ENCODE data around the gene XYLT1. TPM values are rescaled to one million over a fixed set of nuclear protein-coding genes. Genes with fewer than 3 reads are reported as not detected.

The XYLT1 gene
- total and polyA plus RNA-seq, 3 experiments from 2014 or later: 1.4 to 9.1 (median 6.8) TPM

DNA sequence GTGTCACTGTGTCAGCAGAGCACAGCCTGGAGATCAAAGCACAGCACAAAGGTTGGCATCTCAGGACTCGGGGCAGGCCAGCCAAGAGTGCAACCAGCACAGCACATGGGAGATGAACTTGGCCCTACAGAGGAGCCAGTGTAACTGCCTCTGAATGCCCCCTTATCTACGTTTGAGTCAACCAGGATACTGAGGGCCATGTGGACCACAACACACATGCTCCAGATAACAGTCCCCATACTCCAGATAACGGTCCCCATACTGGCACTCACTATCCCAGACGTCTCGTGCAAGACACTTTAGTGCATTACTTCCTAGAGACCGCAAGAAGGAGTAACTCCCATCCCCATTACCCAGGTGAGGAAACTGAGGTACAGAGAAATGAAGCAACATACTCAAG is 88.2 kb downstream of the XYLT1 start:
- no peak overlapping the region for H3K4me3 ChIP-seq (ENCODE audit: low read length)
- CTCF ChIA-PET: interaction anchor here (1.4 to 2.7 kb wide), 2 partner anchors 13 to 42 kb away, joined by 3 to 12 read pairs; no protein-coding TSS in a partner anchor
- POLR2A ChIA-PET: interaction anchor here (1.4 kb wide), 1 partner anchor 13 kb away, joined by 9 read pairs; no protein-coding TSS in a partner anchor
- H3K36me3 ChIP-seq (ENCODE audit: insufficient read depth, low read length): no peaks in the 10 kb centered on the region
- H3K27me3 Mint-ChIP-seq: peaks cover 0 to 1% of the 10 kb centered on the region in 2 donors
- no peaks in the 10 kb centered on the region for H3K27me3 ChIP-seq (ENCODE audit: insufficient read depth, low read length, poor library complexity, severe bottlenecking)
- H3K9me3 Mint-ChIP-seq: no peaks in the 10 kb centered on the region
- H3K36me3 Mint-ChIP-seq: no peaks in the 10 kb centered on the region
- H3K4me1 ChIP-seq (ENCODE audit: insufficient read depth, low read length): peaks cover 31% of the 10 kb centered on the region
- H3K27ac ChIP-seq (ENCODE audit: low read depth, low read length): no peak overlapping the region
- no peaks in the 10 kb centered on the region for H3K9me3 ChIP-seq (ENCODE audit: low read length)
- H3K4me1 Mint-ChIP-seq: peaks cover 42 to 86% (median 63%) of the 10 kb centered on the region in 3 donors
- DNase-seq: no peak
- H3K27ac Mint-ChIP-seq: peak overlapping the region in 7 of 8 donors; percentile 5 to 90 (median 79)
- H3K4me3 Mint-ChIP-seq: peak overlapping the region; percentile 4 to 86 (median 74)

DNA sequence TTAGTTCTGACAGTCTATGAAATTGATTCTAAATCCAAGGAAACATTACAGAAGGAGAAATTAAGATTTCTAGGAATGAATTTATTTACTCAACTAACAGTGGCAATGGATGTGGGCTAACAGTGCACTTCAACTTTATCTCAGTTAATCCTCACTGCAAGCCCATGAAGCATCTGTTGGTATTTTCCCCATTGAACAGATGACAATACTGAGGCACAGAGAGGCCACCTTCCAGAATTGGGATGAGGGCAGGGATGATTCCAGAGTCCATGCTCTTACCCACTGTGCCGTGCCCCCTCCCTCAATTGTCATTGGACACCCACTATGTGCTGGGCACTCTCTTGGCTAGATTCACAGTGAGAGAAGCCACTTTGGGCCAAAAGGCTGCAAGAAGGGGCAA is 89.0 kb downstream of the XYLT1 start:
- Histone ChIP-seq H3K9me3 (ENCODE audit: low read length) (no peaks in the 10 kb centered on the region), H3K4me1 (ENCODE audit: insufficient read depth, low read length) (peaks cover 31% of the 10 kb centered on the region), H3K4me3 (ENCODE audit: low read length) (no peak overlapping the region), H3K27me3 (ENCODE audit: insufficient read depth, low read length, poor library complexity, severe bottlenecking) (no peaks in the 10 kb centered on the region), H3K27ac (ENCODE audit: low read depth, low read length) (no peak overlapping the region), H3K36me3 (ENCODE audit: insufficient read depth, low read length) (no peaks in the 10 kb centered on the region)
- ChIA-PET CTCF (interaction anchor here (1.2 kb wide), 1 partner anchor 12 kb away, joined by 6 read pairs; no protein-coding TSS in a partner anchor), POLR2A (interaction anchor here (2.1 kb wide), 1 partner anchor 12 kb away, joined by 13 read pairs; no protein-coding TSS in a partner anchor)
- Mint-ChIP-seq H3K4me1 (peaks cover 42 to 86% (median 63%) of the 10 kb centered on the region in 3 donors), H3K27ac (peak overlapping the region in 1 of 8 donors; percentile 50), H3K27me3 (peaks cover 0 to 1% of the 10 kb centered on the region in 2 donors), H3K9me3 (no peaks in the 10 kb centered on the region), H3K36me3 (no peaks in the 10 kb centered on the region), H3K4me3 (no peak overlapping the region)
- no peak for DNase-seq

DNA sequence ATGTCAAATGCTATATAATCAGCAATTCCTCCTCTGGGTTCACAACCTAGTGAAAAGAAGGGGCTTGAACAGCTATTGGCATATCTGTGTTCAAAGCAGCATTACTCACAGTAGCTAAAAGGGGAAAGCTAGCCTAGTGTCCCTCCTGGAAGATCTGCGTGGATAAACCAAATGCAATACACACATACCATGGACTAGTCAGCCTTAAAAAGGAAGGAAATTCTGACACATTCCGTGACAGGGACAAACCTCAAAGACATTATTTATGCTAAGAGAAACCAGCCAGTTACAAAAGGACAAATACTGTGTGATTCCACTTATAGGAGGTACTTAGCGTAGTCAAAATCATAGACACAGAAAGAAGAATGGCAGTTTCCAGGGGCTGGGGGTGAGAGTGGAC is 90.1 kb downstream of the XYLT1 start:
- no peaks in the 10 kb centered on the region for H3K9me3 Mint-ChIP-seq
- ChIA-PET CTCF (interaction anchor here (1.2 kb wide), 1 partner anchor 11 kb away, joined by 6 read pairs; no protein-coding TSS in a partner anchor), POLR2A (interaction anchor here (0.9 to 2.1 kb wide), 2 partner anchors 11 to 21 kb away, joined by 5 to 13 read pairs; no protein-coding TSS in a partner anchor)
- H3K4me3 Mint-ChIP-seq: no peak overlapping the region
- peaks cover 0 to 1% of the 10 kb centered on the region in 2 donors for H3K27me3 Mint-ChIP-seq
- H3K9me3 ChIP-seq (ENCODE audit: low read length): no peaks in the 10 kb centered on the region
- DNase-seq: no peak
- H3K4me1 Mint-ChIP-seq: peaks cover 39 to 81% (median 51%) of the 10 kb centered on the region in 3 donors
- H3K36me3 Mint-ChIP-seq: no peaks in the 10 kb centered on the region
- no peaks in the 10 kb centered on the region for H3K36me3 ChIP-seq (ENCODE audit: insufficient read depth, low read length)
- peak overlapping the region in 3 of 8 donors; percentile 35 to 72 (median 54) for H3K27ac Mint-ChIP-seq
- H3K27ac ChIP-seq (ENCODE audit: low read depth, low read length): no peak overlapping the region
- H3K4me3 ChIP-seq (ENCODE audit: low read length): no peak overlapping the region
- H3K27me3 ChIP-seq (ENCODE audit: insufficient read depth, low read length, poor library complexity, severe bottlenecking): no peaks in the 10 kb centered on the region
- peaks cover 35% of the 10 kb centered on the region for H3K4me1 ChIP-seq (ENCODE audit: insufficient read depth, low read length)

DNA sequence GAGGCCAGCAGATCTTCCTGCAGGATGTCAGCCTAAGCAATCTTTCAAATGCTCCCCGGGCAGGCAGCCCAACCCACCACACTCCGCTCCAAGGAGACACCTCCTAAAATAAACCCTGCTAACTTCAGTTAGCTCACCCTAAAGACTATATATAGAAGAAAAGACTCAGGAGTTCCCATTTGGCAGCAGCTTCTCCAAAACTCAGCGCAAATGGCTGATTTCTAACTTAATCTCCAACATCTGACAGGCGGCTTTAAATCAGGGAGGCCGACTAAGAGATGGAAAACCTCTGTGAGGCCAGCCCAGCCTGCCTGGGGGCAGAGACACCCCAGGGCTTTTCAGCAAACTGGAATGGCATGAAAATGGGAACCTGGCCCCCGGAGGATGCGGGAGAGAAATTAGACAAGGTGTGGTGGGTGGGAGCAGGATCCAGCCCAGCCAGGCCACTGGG is 91.6 kb downstream of the XYLT1 start:
- Mint-ChIP-seq H3K4me1 (peaks cover 45 to 81% (median 56%) of the 10 kb centered on the region in 3 donors), H3K36me3 (no peaks in the 10 kb centered on the region), H3K9me3 (no peaks in the 10 kb centered on the region), H3K27me3 (peaks cover 0 to 1% of the 10 kb centered on the region in 2 donors), H3K4me3 (no peak overlapping the region), H3K27ac (peak overlapping the region in 1 of 8 donors; percentile 75)
- no peak for DNase-seq
- Histone ChIP-seq H3K4me1 (ENCODE audit: insufficient read depth, low read length) (peaks cover 34% of the 10 kb centered on the region), H3K9me3 (ENCODE audit: low read length) (no peaks in the 10 kb centered on the region), H3K4me3 (ENCODE audit: low read length) (no peak overlapping the region), H3K36me3 (ENCODE audit: insufficient read depth, low read length) (no peaks in the 10 kb centered on the region), H3K27me3 (ENCODE audit: insufficient read depth, low read length, poor library complexity, severe bottlenecking) (no peaks in the 10 kb centered on the region), H3K27ac (ENCODE audit: low read depth, low read length) (no peak overlapping the region)
- CTCF ChIA-PET: no interaction called here
- POLR2A ChIA-PET: no interaction called here

DNA sequence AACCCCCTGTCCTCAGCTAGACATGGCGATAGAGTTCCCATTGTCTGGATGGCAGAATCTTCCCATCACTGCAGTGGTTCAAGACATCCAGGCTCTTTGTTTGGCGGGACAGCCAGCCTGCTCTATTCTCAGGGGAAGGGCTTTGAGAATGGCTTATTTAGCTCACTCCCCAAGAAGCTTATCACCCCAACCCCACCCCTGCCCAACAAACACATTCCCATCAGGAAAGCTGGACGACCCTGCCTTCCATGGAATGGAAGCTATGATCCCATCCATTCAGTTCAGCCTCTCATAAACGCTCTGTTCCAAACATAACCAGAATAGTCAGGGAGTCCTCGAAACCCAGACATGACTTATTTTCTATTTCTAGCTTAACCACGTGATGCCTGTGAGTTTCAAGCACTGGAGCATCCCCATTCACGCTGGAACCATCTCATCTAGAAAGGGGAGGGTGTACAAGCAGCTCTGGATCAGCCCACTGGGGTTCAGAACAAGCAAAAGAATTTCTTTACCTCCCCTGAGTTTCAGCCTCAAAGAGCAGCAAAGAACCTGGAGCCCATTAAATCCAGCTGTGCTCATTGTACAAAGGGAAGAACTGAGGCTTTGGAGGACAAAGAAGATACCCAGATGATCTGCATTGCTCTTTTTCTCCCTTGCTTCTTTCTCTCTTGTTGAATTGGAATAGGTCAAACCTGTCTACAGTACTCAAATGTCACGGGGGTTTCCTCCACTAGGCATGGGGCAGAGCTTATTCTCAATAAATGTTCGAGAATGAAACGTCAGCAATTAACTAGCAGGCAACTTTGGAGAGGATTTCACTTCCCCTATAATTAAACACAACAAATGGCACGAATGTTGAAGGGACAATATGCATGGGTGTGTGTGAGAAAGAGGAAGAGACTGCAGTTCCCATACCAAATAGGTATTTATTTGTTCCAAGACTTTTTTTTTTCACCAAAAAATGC is 93.1 kb downstream of the XYLT1 start:
- no peak overlapping the region for H3K4me3 ChIP-seq (ENCODE audit: low read length)
- no peaks in the 10 kb centered on the region for H3K27me3 ChIP-seq (ENCODE audit: insufficient read depth, low read length, poor library complexity, severe bottlenecking)
- H3K27me3 Mint-ChIP-seq: peaks cover 0 to 1% of the 10 kb centered on the region in 2 donors
- no peak for DNase-seq
- peak overlapping the region in 4 of 8 donors; percentile 35 to 50 (median 46) for H3K27ac Mint-ChIP-seq
- H3K9me3 ChIP-seq (ENCODE audit: low read length): no peaks in the 10 kb centered on the region
- ChIA-PET POLR2A (no interaction called here), CTCF (interaction anchor here (1.1 to 1.2 kb wide), 2 partner anchors 8 to 13 kb away, joined by 3 read pairs; no protein-coding TSS in a partner anchor)
- peaks cover 0 to 5% (median 0%) of the 10 kb centered on the region in 3 donors for H3K36me3 Mint-ChIP-seq
- no peaks in the 10 kb centered on the region for H3K36me3 ChIP-seq (ENCODE audit: insufficient read depth, low read length)
- H3K4me3 Mint-ChIP-seq: no peak overlapping the region
- no peaks in the 10 kb centered on the region for H3K9me3 Mint-ChIP-seq
- H3K27ac ChIP-seq (ENCODE audit: low read depth, low read length): no peak overlapping the region
- H3K4me1 Mint-ChIP-seq: peaks cover 39 to 77% (median 53%) of the 10 kb centered on the region in 3 donors
- peaks cover 30% of the 10 kb centered on the region for H3K4me1 ChIP-seq (ENCODE audit: insufficient read depth, low read length)

DNA sequence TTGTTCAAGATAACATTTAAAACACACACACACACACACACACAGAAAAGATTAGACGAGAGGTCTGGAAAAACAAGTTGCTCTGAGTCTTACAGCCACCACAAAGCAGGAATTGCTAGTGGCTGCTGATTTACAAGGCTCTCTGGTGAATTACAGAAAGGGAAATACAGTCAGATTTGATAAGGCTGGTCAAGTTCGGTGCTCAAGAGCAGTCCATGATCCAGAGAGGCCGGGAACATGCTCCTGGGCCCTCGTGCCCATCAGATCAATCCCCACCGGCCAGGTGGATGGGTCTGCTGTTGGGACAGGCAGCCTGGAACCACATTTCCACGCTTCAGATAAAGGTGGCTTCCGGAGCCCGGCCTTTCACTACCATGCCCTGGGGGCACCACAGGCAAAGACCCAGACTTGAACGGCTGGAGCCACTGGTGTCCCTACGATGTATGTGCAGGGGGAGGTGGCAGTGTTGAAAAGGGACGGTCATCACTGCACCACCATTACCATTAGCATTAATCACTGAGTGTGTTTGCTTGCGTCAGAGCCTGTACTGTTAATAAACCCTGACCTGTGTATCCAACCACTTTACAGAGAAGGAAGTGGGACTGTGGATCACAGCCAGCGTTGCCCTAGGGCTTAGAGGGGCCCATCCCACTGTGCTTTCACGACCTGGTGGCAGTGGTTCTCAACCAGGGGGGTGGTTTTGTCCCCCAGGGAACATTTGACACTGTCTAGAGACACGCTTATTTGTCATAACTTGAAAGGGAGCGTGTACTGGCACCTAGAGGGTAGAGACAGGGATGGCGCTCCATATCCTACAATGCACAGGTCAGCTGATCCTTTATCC is 95.1 kb downstream of the XYLT1 start:
- Mint-ChIP-seq H3K36me3 (peaks cover 0 to 5% (median 0%) of the 10 kb centered on the region in 3 donors), H3K4me1 (peaks cover 48 to 81% (median 62%) of the 10 kb centered on the region in 3 donors), H3K27me3 (no peaks in the 10 kb centered on the region), H3K4me3 (peak overlapping the region in 1 of 7 donors; percentile 13), H3K9me3 (no peaks in the 10 kb centered on the region), H3K27ac (peak overlapping the region in 2 of 8 donors; percentile 54 to 60)
- H3K36me3 ChIP-seq (ENCODE audit: insufficient read depth, low read length): no peaks in the 10 kb centered on the region
- CTCF ChIA-PET: interaction anchor here (0.7 kb wide), 2 partner anchors 12 to 182 kb away, joined by 3 read pairs; no protein-coding TSS in a partner anchor
- H3K27me3 ChIP-seq (ENCODE audit: insufficient read depth, low read length, poor library complexity, severe bottlenecking): no peaks in the 10 kb centered on the region
- no peak overlapping the region for H3K4me3 ChIP-seq (ENCODE audit: low read length)
- no peak for DNase-seq
- no peak overlapping the region for H3K27ac ChIP-seq (ENCODE audit: low read depth, low read length)
- H3K9me3 ChIP-seq (ENCODE audit: low read length): no peaks in the 10 kb centered on the region
- H3K4me1 ChIP-seq (ENCODE audit: insufficient read depth, low read length): peaks cover 41% of the 10 kb centered on the region
- POLR2A ChIA-PET: no interaction called here

DNA sequence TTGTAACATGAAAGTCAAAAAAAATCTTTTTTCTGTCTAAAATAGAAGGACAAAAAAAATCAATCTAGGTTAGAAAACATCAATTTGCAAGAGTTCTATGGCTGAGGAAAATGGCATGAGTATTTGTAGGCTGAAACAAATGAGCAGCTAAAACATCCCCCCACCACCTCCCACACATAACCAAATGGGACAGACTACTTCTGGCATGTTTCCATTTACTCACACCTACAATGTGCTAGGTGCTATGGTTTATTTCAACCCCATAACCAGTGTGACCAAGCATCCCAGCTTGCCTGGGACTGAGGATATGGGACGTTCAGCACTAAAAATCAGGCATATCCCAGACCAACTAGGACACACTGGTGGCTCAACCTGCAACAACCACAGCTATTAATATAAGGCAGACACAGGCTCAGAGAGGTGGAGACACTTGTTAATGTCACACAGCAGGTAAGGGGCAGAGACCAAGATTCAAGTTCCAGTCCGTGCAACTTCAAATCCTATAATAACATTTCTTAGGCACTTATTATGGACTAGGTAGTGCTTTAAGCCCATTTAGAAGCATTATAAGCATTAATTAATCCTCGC is 96.0 kb downstream of the XYLT1 start:
- Histone ChIP-seq H3K4me1 (ENCODE audit: insufficient read depth, low read length) (peaks cover 50% of the 10 kb centered on the region), H3K27me3 (ENCODE audit: insufficient read depth, low read length, poor library complexity, severe bottlenecking) (no peaks in the 10 kb centered on the region), H3K36me3 (ENCODE audit: insufficient read depth, low read length) (no peaks in the 10 kb centered on the region), H3K9me3 (ENCODE audit: low read length) (no peaks in the 10 kb centered on the region), H3K4me3 (ENCODE audit: low read length) (no peak overlapping the region), H3K27ac (ENCODE audit: low read depth, low read length) (no peak overlapping the region)
- ChIA-PET POLR2A (no interaction called here), CTCF (interaction anchor here (0.7 kb wide), 1 partner anchor 181 kb away, joined by 3 read pairs; no protein-coding TSS in a partner anchor)
- no peak for DNase-seq
- H3K4me1 Mint-ChIP-seq: peaks cover 54 to 87% (median 68%) of the 10 kb centered on the region in 3 donors
- H3K36me3 Mint-ChIP-seq: peaks cover 0 to 5% (median 0%) of the 10 kb centered on the region in 3 donors
- no peaks in the 10 kb centered on the region for H3K9me3 Mint-ChIP-seq
- peak overlapping the region in 1 of 7 donors; percentile 39 for H3K4me3 Mint-ChIP-seq
- H3K27ac Mint-ChIP-seq: peak overlapping the region in 4 of 8 donors; percentile 38 to 56 (median 49)
- H3K27me3 Mint-ChIP-seq: no peaks in the 10 kb centered on the region

All from CD8-positive, alpha-beta memory T cell (primary cell).